BE2C (cell line): ENCODE measurements around the gene SYT2.
"Not testable (repeated sequence)": the region's sequence is repeated elsewhere in the genome, so short reads cannot be mapped to it uniquely, and the experiment has no call there.

Experiments
- DNase-seq: peaks from one replicate; pipeline ENCODE4 v3.0.0-alpha.2; 2020
- H3K27me3 ChIP-seq: fragments of 250-450 bp; sonication (Bioruptor Pico); 2 replicates; pipeline ENCODE4 v1.5.1; 2020; ENCODE audit warnings: mild to moderate bottlenecking
- H3K36me3 ChIP-seq: fragments of 250-450 bp; sonication (Bioruptor Pico); 2 replicates; pipeline ENCODE4 v1.5.1; 2020; ENCODE audit warnings: mild to moderate bottlenecking
- H3K4me1 ChIP-seq: fragments of 250-450 bp; sonication (Bioruptor Pico); 2 replicates; pipeline ENCODE4 v1.5.1; 2020
- H3K4me3 ChIP-seq: 2 replicates; pipeline ENCODE4 v1.5.1; 2011; ENCODE audit warnings: low read depth, low read length
- H3K9me3 ChIP-seq: fragments of 250-450 bp; sonication (Bioruptor Pico); 2 replicates; pipeline ENCODE4 v1.5.1; 2020
- TF ChIP-seq, protein P1 (sequence below): IDR thresholded peaks from 2 replicates; pipeline ENCODE4 v1.5.1; 2012; ENCODE audit warnings: mild to moderate bottlenecking, low read depth, low read length

SYT2 gene

DNA sequence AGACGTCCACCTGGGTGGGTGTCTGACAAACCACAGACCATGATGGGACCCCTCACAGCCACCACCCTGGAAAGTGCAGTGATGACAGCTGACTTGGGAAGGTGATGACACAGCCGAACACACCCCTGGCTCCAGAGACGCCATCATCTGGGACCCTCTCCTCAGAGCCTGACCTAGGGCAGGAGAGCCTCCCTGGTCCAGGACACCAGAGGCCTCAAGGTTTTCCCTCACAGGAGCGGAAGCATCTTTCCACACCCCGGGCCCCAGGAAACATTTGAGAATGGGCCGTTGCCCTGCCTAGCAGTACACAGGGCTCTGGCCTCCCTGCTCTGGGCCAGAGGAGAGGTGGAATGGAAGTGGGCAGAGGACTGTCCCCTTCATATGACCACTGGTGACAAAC lies 79.7 kb downstream of the SYT2 start:
- H3K4me1 ChIP-seq = no peaks in the 10 kb centered on the region; the same call in 1 of the 2 replicates
- no peak overlapping the region for H3K4me3 ChIP-seq
- TF ChIP-seq, protein P1, sequence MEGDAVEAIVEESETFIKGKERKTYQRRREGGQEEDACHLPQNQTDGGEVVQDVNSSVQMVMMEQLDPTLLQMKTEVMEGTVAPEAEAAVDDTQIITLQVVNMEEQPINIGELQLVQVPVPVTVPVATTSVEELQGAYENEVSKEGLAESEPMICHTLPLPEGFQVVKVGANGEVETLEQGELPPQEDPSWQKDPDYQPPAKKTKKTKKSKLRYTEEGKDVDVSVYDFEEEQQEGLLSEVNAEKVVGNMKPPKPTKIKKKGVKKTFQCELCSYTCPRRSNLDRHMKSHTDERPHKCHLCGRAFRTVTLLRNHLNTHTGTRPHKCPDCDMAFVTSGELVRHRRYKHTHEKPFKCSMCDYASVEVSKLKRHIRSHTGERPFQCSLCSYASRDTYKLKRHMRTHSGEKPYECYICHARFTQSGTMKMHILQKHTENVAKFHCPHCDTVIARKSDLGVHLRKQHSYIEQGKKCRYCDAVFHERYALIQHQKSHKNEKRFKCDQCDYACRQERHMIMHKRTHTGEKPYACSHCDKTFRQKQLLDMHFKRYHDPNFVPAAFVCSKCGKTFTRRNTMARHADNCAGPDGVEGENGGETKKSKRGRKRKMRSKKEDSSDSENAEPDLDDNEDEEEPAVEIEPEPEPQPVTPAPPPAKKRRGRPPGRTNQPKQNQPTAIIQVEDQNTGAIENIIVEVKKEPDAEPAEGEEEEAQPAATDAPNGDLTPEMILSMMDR = no peak
- no peaks in the 10 kb centered on the region for H3K9me3 ChIP-seq
- no peak for DNase-seq
- no peaks in the 10 kb centered on the region for H3K27me3 ChIP-seq
- no peaks in the 10 kb centered on the region for H3K36me3 ChIP-seq

DNA sequence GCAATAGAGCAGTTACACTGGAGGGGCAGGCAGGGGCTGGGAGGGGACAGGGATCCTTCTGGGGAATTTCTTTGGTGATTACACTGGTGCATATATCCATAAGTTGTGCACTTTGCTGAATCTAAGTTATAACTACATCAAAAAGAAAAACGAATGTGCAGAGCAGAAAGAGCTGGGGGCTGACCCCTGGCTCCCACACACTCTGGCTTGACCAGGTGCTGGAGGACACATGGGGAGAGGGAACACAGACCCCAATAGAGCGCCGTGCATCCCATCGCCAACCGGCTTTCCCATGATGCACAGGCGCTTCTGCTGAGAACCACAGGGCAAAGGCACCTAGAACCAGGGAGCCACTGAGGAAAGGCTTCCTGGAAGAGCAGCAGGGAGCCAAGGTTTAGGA lies 80.2 kb downstream of the SYT2 start:
- not testable (repeated sequence) for DNase-seq, H3K9me3 ChIP-seq, H3K4me3 ChIP-seq, H3K4me1 ChIP-seq, H3K27me3 ChIP-seq, H3K36me3 ChIP-seq

DNA sequence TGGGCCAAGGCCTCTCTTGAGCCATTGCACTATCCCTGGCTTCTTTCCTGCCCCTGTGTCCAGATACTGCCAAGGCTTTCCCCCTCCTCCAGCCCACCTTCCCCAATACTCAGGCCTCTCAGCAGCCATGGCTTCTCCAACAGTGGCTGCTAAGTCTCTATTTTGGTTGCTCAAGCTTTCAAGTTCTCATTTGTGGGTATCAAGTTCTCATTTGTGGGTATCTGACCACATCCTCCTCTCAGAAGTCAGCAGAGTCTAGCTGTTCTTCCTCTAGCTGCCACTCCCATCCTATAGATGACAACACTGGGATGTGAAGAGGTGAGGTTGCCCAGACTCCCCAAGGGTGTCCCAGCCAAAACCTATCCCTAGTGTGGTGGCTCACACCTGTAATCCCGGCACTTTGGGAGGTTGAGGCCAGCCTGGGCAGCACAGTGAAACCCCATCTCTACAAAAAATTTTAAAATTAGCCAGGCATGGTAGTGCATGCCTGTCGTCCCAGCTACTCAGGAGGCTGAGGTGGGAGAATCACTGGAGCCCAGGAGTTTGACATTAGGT lies 80.9 kb downstream of the SYT2 start:
- H3K9me3 ChIP-seq, DNase-seq, H3K27me3 ChIP-seq, H3K4me3 ChIP-seq, H3K36me3 ChIP-seq, H3K4me1 ChIP-seq: not testable (repeated sequence)

DNA sequence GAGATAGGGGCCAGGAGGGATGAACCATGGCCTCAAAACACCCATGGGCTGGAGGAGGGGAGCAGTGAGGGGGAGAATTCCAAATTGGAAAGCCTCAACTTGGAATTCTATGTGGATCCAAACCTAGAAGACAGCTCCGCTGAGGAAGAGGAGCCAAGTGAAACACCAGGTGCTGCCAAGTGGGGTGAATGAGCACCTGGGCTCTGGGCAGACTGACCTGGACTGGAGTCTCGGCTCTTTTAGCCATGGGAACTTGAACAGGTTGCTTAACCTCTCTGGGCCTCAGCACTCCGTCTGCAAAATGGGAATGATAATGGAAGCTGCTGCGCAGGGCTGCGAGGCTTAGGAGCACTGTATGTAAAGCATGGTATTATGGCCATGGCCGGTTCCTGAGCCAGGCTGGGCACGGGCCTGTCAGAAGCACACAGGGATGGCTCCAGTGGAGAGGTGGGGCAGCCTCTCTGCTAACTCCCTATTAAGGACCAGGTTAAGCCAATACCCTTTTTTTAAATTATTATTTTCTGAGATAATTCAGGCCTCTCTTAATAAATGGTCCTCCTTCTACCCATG lies 81.5 kb downstream of the SYT2 start:
- H3K4me3 ChIP-seq = no peak overlapping the region
- no peaks in the 10 kb centered on the region for H3K27me3 ChIP-seq
- DNase-seq = no peak
- H3K4me1 ChIP-seq = peaks cover under 1% of the 10 kb centered on the region
- no peaks in the 10 kb centered on the region for H3K9me3 ChIP-seq
- no peaks in the 10 kb centered on the region for H3K36me3 ChIP-seq
- TF ChIP-seq, protein P1 = no peak

DNA sequence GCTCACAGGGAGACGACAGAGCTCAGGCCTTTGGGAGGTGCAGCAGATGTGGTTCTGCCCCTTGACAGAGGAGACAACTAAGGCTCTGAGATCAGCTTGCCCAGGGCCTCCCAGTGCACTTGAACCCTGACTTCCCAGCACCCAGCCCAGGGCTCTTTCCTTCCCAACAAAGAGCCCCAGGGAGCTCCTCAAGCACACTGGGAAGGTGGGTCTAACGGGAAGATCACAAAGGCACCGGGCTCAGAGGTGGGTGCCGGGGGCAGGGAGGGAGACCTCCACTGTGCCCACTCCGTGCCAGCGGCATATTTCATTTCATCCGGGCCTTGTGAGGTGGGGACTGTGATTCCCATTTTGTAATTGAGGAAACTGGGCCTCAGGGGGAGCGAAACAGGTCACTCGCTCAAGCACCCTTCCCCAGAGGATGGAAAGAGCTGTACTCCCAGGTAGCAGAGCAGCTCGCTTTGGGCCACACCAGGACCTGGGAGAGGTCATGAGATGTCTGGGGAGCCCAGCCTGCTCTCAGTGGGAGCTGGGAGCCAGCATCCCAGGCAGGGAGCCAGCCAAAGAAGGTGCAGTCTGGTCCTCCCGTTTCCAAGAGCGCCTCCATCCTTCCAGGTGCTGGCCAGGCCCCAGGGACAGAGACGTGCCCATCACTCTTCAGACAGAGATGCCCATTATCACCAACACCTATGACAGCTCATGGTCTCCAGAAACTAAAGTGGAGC lies 82.3 kb downstream of the SYT2 start:
- TF ChIP-seq, protein P1 = no peak
- Histone ChIP-seq H3K9me3 (no peaks in the 10 kb centered on the region), H3K27me3 (no peaks in the 10 kb centered on the region), H3K4me3 (no peak overlapping the region), H3K36me3 (no peaks in the 10 kb centered on the region), H3K4me1 (peaks cover 8% of the 10 kb centered on the region)
- no peak for DNase-seq

DNA sequence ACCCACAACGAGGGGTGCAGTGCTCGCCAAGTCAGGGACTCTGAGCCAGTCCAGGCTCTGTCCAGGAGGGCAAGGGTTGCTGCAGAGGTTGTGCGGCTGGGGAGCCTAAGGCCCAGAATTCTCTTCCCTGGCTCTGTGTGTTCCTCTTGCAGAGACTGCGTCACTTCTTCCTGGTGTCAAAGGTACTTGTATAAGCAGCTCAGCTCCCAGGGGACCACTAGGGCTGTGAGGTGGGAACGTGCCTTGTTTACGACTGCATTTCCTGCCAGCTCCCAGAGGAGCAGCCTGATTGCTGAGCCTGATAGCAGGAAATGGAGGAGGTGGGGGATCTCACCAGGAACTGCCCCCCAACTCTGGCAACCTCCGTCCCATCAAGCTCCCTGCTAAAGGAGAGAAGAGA lies 83.2 kb downstream of the SYT2 start:
- DNase-seq = peak; percentile 38
- H3K4me1 ChIP-seq = peaks cover 14% of the 10 kb centered on the region
- not testable (repeated sequence) for H3K36me3 ChIP-seq, H3K9me3 ChIP-seq, H3K4me3 ChIP-seq, H3K27me3 ChIP-seq

DNA sequence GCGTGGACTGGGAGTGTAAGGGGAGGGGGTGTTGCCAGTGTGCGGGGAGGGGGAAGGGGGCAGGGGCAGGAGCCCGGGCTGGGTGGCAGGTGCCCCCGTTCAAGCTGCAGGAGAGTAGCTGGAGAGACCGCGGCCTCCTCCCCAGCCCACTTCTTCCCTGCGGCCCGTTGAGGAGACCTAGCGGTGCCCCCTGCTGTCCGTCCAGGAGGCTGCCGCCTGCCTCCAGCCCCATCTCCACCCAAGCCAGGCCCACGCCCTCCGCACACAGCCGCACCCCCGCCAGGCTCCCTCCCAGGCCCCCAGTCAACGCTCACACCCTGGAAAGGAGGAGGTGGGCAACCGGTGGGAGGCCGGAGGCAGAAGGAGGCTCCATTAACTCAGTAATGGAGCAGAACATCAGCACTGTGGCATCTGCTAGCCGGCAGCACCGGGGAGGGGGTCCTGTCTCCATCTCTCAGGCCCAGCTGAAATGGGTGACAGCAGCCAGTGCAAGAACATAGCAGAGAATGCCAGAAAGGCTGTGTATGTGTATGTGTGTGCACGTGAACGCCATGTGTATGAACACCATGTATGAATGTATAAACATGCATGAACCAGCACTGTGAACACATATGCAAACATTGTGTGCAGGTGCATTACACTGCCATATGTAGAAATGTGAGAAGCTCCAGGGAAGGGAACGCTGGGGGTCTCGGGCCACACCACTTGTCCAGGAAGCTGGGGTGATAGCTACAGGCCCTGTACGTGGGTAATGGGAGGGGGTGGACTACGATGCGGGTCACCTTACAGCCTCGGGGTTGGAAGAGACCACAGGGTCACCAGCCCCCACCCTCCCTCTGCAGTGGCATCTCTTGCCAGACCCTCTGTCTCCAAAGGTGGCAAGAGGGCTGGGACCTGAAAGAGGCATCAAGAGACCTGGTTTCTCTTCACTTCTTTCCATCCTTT lies 84.6 kb downstream of the SYT2 start:
- peak; percentile 88 for DNase-seq

More for the DNA sequence above, 84.6 kb downstream of the SYT2 start:
- TF ChIP-seq, protein P1 = peak; percentile 74
- Histone ChIP-seq H3K9me3 (no peaks in the 10 kb centered on the region), H3K4me3 (no peak overlapping the region), H3K4me1 (peaks cover 14% of the 10 kb centered on the region), H3K36me3 (no peaks in the 10 kb centered on the region), H3K27me3 (no peaks in the 10 kb centered on the region)
